ENCODE data around the gene NTSR1.

NTSR1 gene

DNA sequence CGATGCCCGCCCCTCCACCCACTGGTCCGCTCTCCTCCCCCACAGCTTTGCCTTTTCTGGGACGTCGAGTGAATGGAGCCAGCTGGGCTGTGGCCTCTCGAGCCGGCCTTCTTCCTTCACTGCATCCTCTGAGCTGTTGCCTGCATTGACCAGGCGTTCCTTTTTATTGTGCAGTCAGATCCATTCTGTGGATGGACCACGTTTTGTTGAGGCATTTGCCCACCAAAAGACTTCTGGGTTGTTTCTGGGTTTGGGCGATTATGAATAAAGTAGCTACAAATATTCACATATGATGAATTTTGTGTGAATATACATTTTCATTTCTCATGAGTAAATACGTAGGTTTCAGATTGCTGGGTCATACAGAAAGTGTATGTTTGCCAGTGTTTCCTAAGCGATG lies 9.9 kb downstream of the NTSR1 start:
- ChIA-PET POLR2A (no interaction called here), CTCF (interaction anchor here (1.3 to 1.6 kb wide), 3 partner anchors 9 to 12 kb away, joined by 3 to 5 read pairs (median 3); no protein-coding TSS in a partner anchor)
- Histone ChIP-seq H3K36me3 (ENCODE audit: control insufficient read depth in 4 of 4, insufficient read depth in 4 of 4, low read length in 3 of 4) (no peaks in the 10 kb centered on the region), H3K4me1 (ENCODE audit: control extremely low read depth in 1 of 4, control insufficient read depth in 4 of 4, insufficient read depth in 4 of 4, low read length in 3 of 4) (no peaks in the 10 kb centered on the region), H3K27me3 (replicated peaks in 2 of 5; ENCODE audit: control insufficient read depth in 4 of 5, insufficient read depth in 5 of 5, low read length in 4 of 5) (peaks cover 0 to 6% (median 2%) of the 10 kb centered on the region in 5 experiments), H3K4me3 (ENCODE audit: control insufficient read depth in 1 of 7, extremely low read depth in 1 of 7, insufficient read depth in 4 of 7, low read depth in 2 of 7, low read length in 6 of 7) (no peak overlapping the region), H3K27ac (ENCODE audit: insufficient read depth in 1 of 2, low read depth in 1 of 2, low read length in 2 of 2, poor library complexity in 1 of 2, severe bottlenecking in 2 of 2) (no peak overlapping the region), H3K9me3 (ENCODE audit: control extremely low read depth in 1 of 5, control insufficient read depth in 4 of 5, insufficient read depth in 2 of 5, low read depth in 1 of 5, low read length in 4 of 5) (peaks cover 5 to 28% (median 14%) of the 10 kb centered on the region in 5 experiments)
- 71% methylated on average over 4 of the region's 12 CpGs for WGBS (ENCODE audit: insufficient coverage)
- DNase-seq, result no peak

DNA sequence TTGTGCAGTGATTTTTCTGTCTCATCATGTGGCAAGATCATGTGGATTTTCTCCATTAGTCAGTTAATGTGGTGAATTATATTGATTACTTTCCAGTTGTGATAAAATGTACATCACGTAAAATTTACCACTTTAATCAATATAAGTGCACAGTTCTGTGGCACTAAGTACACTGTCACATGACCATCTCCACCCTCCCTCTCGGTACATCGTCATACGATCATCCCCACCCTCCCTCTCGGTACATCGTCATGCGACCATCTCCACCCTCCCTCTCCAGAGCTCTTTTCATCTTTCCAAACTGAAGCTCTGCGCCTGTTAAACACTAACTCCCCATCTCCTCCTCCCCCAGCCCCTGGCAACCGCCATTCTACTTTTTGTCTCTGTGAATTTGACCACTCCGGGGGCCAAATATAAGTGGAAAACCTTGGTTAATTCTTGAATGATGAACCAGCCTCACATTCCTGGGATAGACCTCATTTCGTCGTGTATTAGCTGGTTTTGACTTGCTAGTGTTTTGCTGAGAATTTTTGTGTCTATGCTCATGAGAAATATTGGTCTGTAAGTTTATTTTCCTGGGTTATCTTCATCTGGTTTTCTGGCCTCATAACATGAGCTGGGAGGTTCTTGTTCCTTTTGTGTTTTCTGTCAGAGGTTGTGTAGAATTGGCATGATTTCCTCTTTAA lies 10.8 kb downstream of the NTSR1 start:
- ChIA-PET POLR2A (no interaction called here), CTCF (interaction anchor here (0.6 to 1.6 kb wide), 4 partner anchors 8 to 168 kb away, joined by 3 to 5 read pairs (median 3); no protein-coding TSS in a partner anchor)
- 86% methylated on average over 12 of the region's 12 CpGs for WGBS (ENCODE audit: insufficient coverage)
- DNase-seq, result no peak
- H3K36me3 ChIP-seq (ENCODE audit: control insufficient read depth in 4 of 4, insufficient read depth in 4 of 4, low read length in 3 of 4), result no peaks in the 10 kb centered on the region
- H3K4me1 ChIP-seq (ENCODE audit: control extremely low read depth in 1 of 4, control insufficient read depth in 4 of 4, insufficient read depth in 4 of 4, low read length in 3 of 4), result no peaks in the 10 kb centered on the region
- H3K27ac ChIP-seq (ENCODE audit: insufficient read depth in 1 of 2, low read depth in 1 of 2, low read length in 2 of 2, poor library complexity in 1 of 2, severe bottlenecking in 2 of 2), result no peak overlapping the region
- H3K9me3 ChIP-seq (ENCODE audit: control extremely low read depth in 1 of 5, control insufficient read depth in 4 of 5, insufficient read depth in 2 of 5, low read depth in 1 of 5, low read length in 4 of 5), result peaks cover 5 to 28% (median 14%) of the 10 kb centered on the region in 5 experiments
- H3K27me3 ChIP-seq (replicated peaks in 2 of 5; ENCODE audit: control insufficient read depth in 4 of 5, insufficient read depth in 5 of 5, low read length in 4 of 5), result peaks cover 0 to 10% (median 1%) of the 10 kb centered on the region in 5 experiments
- no peak overlapping the region for H3K4me3 ChIP-seq (ENCODE audit: control insufficient read depth in 1 of 7, extremely low read depth in 1 of 7, insufficient read depth in 4 of 7, low read depth in 2 of 7, low read length in 6 of 7)

DNA sequence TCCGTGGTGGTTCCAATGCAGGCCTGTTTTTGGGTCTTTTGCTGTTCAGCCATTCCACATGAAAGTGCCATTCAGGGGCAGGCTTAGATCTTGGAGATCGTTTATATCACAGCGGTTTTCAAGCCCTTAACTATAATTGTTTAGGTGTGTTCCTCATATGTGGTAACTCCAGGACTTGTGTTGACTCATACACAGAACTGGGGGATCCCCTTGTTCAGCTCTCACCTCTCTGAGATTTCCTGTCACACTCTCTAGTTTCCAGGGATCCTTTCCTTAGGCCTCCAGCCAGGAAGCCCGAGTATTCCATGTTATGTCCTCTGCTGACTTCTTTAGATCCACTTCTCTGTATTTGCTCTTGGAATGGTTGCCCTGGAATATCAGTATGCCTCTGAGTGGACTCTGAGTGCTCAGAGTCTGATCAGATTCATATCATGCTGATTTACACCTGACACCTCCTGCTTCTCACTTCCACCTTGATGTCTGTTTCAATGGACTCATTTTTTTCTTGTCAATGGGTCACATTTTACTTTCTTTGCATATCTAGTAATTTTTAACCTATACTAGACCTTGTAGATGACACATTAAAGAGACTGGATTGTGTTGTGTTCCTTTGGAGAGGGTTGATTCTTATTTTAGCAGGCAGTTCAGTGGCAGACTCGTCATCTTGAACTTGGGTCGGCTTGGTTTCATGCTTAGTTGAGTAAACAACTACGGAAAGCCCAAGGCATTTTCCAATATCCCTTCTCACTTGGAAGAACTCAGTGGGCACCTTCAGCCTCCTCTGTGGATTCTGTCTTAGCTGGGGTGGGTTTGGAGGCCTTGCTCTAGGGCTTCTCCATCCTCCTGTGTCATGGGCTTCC lies 13.1 kb downstream of the NTSR1 start:
- Histone ChIP-seq H3K27me3 (replicated peaks in 2 of 5; ENCODE audit: control insufficient read depth in 4 of 5, insufficient read depth in 5 of 5, low read length in 4 of 5) (peaks cover 0 to 16% (median 0%) of the 10 kb centered on the region in 5 experiments), H3K27ac (ENCODE audit: insufficient read depth in 1 of 2, low read depth in 1 of 2, low read length in 2 of 2, poor library complexity in 1 of 2, severe bottlenecking in 2 of 2) (no peak overlapping the region), H3K9me3 (ENCODE audit: control extremely low read depth in 1 of 5, control insufficient read depth in 4 of 5, insufficient read depth in 2 of 5, low read depth in 1 of 5, low read length in 4 of 5) (peaks cover 5 to 28% (median 14%) of the 10 kb centered on the region in 5 experiments), H3K4me1 (ENCODE audit: control extremely low read depth in 1 of 4, control insufficient read depth in 4 of 4, insufficient read depth in 4 of 4, low read length in 3 of 4) (peaks cover 0 to 4% (median 0%) of the 10 kb centered on the region in 4 experiments), H3K36me3 (ENCODE audit: control insufficient read depth in 4 of 4, insufficient read depth in 4 of 4, low read length in 3 of 4) (no peaks in the 10 kb centered on the region), H3K4me3 (ENCODE audit: control insufficient read depth in 1 of 7, extremely low read depth in 1 of 7, insufficient read depth in 4 of 7, low read depth in 2 of 7, low read length in 6 of 7) (no peak overlapping the region)
- CTCF ChIA-PET, result no interaction called here
- 92% methylated on average over 4 of the region's 7 CpGs for WGBS (ENCODE audit: insufficient coverage)
- DNase-seq, result no peak
- POLR2A ChIA-PET, result no interaction called here

DNA sequence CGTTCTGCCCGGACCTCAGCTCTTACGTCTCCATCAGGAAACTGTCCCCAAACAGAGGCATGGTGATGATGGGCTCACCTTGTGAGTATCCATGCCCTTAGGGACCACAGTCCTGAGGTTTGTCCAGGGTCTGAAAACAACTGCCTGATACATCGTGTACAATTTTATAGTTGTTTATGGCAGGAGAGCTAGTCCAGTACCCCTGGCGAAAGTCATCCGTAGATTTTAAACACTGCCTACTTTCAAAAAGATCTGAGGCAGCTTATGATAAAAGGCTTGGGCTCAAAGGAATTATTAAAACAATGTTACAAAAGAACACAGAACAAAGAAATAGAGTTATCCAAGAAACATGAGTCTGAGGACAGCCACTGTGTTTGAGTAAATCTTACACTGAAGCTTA lies 14.0 kb downstream of the NTSR1 start:
- peaks cover 0 to 13% (median 6%) of the 10 kb centered on the region in 4 experiments for H3K4me1 ChIP-seq (ENCODE audit: control extremely low read depth in 1 of 4, control insufficient read depth in 4 of 4, insufficient read depth in 4 of 4, low read length in 3 of 4)
- no peaks in the 10 kb centered on the region for H3K36me3 ChIP-seq (ENCODE audit: control insufficient read depth in 4 of 4, insufficient read depth in 4 of 4, low read length in 3 of 4)
- peaks cover 0 to 16% (median 0%) of the 10 kb centered on the region in 5 experiments for H3K27me3 ChIP-seq (replicated peaks in 2 of 5; ENCODE audit: control insufficient read depth in 4 of 5, insufficient read depth in 5 of 5, low read length in 4 of 5)
- DNase-seq, result no peak
- 96% methylated on average over 6 of the region's 6 CpGs for WGBS (ENCODE audit: insufficient coverage)
- POLR2A ChIA-PET, result no interaction called here
- CTCF ChIA-PET, result interaction anchor here (0.8 to 1.1 kb wide), 2 partner anchors 12 to 17 kb away, joined by 4 read pairs; no protein-coding TSS in a partner anchor
- peaks cover 5 to 28% (median 14%) of the 10 kb centered on the region in 5 experiments for H3K9me3 ChIP-seq (ENCODE audit: control extremely low read depth in 1 of 5, control insufficient read depth in 4 of 5, insufficient read depth in 2 of 5, low read depth in 1 of 5, low read length in 4 of 5)
- no peak overlapping the region for H3K4me3 ChIP-seq (ENCODE audit: control insufficient read depth in 1 of 7, extremely low read depth in 1 of 7, insufficient read depth in 4 of 7, low read depth in 2 of 7, low read length in 6 of 7)
- H3K27ac ChIP-seq (ENCODE audit: insufficient read depth in 1 of 2, low read depth in 1 of 2, low read length in 2 of 2, poor library complexity in 1 of 2, severe bottlenecking in 2 of 2), result no peak overlapping the region

DNA sequence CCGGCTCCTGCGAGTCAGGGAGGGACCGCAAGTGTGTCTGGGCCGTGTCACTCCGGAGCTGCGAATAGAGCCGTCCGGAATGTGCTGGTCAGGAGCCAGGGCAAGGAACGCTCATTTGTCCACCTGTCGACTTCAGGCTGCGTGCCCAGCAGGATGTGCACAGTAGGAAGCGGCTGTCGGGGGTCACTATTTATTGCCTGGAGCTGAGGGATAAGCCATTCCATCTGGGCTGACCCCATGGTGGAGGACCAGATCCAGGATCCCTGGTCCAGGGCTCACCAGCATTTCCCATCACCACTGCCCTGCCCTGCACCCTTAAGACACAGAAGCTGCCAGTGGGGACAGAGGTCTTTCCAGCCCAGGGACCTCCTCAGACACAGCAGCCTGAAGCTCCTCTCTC lies 14.7 kb downstream of the NTSR1 start:
- WGBS (ENCODE audit: insufficient coverage), result 77% methylated on average over 13 of the region's 13 CpGs
- H3K27me3 ChIP-seq (replicated peaks in 2 of 5; ENCODE audit: control insufficient read depth in 4 of 5, insufficient read depth in 5 of 5, low read length in 4 of 5), result peaks cover 0 to 16% (median 0%) of the 10 kb centered on the region in 5 experiments

DNA sequence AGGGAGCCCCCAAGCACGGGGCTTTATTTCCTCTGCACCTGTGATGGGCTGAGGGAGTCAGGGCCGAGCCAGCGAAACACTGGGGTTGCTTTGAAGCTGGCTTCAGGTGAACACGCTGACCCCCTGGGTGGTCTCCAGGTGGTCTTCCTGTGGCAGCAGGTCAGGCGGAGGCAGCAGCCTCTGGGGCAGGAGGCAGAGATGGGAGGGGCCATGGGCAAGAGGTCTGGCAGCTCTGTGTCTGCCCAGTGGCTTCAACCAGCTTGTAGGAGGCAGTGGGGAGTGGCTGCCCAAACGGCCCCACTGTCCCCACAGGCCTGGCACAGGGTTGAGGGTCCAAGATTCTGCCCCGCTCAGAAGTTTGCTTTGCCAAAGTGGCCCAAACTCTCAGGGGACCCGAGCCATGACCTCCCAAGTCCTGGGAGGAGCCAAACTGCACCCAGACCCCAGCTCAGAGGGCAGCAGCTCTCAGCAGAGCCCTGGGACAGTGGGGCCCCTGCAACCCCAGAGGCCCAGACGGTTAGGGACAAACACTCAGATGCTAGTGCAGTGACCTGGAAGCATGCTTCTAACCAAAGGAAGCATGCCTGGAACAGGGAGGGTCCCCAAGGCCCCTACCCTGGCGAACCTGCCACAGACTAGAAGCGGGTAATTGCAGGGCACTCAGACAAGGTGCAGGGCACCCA lies 15.3 kb downstream of the NTSR1 start:
- H3K9me3 ChIP-seq (ENCODE audit: control extremely low read depth in 1 of 5, control insufficient read depth in 4 of 5, insufficient read depth in 2 of 5, low read depth in 1 of 5, low read length in 4 of 5), result peaks cover 5 to 28% (median 14%) of the 10 kb centered on the region in 5 experiments
- no peak overlapping the region for H3K27ac ChIP-seq (ENCODE audit: insufficient read depth in 1 of 2, low read depth in 1 of 2, low read length in 2 of 2, poor library complexity in 1 of 2, severe bottlenecking in 2 of 2)
- peaks cover 0 to 25% (median 19%) of the 10 kb centered on the region in 4 experiments for H3K4me1 ChIP-seq (ENCODE audit: control extremely low read depth in 1 of 4, control insufficient read depth in 4 of 4, insufficient read depth in 4 of 4, low read length in 3 of 4)
- no peak for DNase-seq
- ChIA-PET CTCF (interaction anchor here (1.0 to 1.1 kb wide), 2 partner anchors 11 to 42 kb away, joined by 3 to 4 read pairs; no protein-coding TSS in a partner anchor), POLR2A (no interaction called here)
- peaks cover 0 to 16% (median 0%) of the 10 kb centered on the region in 5 experiments for H3K27me3 ChIP-seq (replicated peaks in 2 of 5; ENCODE audit: control insufficient read depth in 4 of 5, insufficient read depth in 5 of 5, low read length in 4 of 5)
- no peaks in the 10 kb centered on the region for H3K36me3 ChIP-seq (ENCODE audit: control insufficient read depth in 4 of 4, insufficient read depth in 4 of 4, low read length in 3 of 4)
- no peak overlapping the region for H3K4me3 ChIP-seq (ENCODE audit: control insufficient read depth in 1 of 7, extremely low read depth in 1 of 7, insufficient read depth in 4 of 7, low read depth in 2 of 7, low read length in 6 of 7)
- WGBS (ENCODE audit: insufficient coverage), result 85% methylated on average over 10 of the region's 11 CpGs

More for the DNA sequence above, 14.7 kb downstream of the NTSR1 start:
- Histone ChIP-seq H3K27ac (ENCODE audit: insufficient read depth in 1 of 2, low read depth in 1 of 2, low read length in 2 of 2, poor library complexity in 1 of 2, severe bottlenecking in 2 of 2) (no peak overlapping the region), H3K4me1 (ENCODE audit: control extremely low read depth in 1 of 4, control insufficient read depth in 4 of 4, insufficient read depth in 4 of 4, low read length in 3 of 4) (peaks cover 0 to 20% (median 13%) of the 10 kb centered on the region in 4 experiments), H3K36me3 (ENCODE audit: control insufficient read depth in 4 of 4, insufficient read depth in 4 of 4, low read length in 3 of 4) (no peaks in the 10 kb centered on the region), H3K9me3 (ENCODE audit: control extremely low read depth in 1 of 5, control insufficient read depth in 4 of 5, insufficient read depth in 2 of 5, low read depth in 1 of 5, low read length in 4 of 5) (peaks cover 5 to 28% (median 14%) of the 10 kb centered on the region in 5 experiments), H3K4me3 (ENCODE audit: control insufficient read depth in 1 of 7, extremely low read depth in 1 of 7, insufficient read depth in 4 of 7, low read depth in 2 of 7, low read length in 6 of 7) (no peak overlapping the region)
- no peak for DNase-seq
- ChIA-PET POLR2A (no interaction called here), CTCF (interaction anchor here (1.1 kb wide), 1 partner anchor 11 kb away, joined by 4 read pairs; no protein-coding TSS in a partner anchor)

All from common myeloid progenitor, CD34-positive (primary cell).